ENCODE results near the gene TFG. TPM values are rescaled to one million over a fixed set of nuclear protein-coding genes. Genes with fewer than 3 reads are reported as not detected.

Gene TFG
- total RNA-seq, 1 donor from 2014 or later, result 91.3 TPM

DNA sequence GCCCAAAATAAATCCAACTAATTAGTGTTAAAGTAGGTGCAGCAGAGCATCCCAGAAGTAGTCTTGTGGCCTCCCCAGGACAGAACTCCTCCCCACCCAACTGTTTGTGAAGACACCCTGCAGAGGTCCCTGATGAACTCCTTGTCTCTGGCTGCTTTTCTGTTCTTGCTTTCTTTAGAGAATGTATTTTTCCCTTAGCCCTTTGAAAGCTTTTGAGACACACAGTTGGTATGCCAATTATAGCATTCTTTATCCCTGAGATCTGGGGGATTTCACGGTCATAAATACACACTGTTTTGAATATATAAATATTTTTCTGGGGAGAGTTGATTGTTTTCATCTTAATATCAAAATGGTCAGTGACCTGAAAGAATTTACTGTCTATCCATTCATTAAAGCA lies 9.8 kb downstream of the TFG start:
- no peak overlapping the region for H3K27ac Mint-ChIP-seq (ENCODE audit: unreplicated experiment)
- TF ChIP-seq, protein P1, sequence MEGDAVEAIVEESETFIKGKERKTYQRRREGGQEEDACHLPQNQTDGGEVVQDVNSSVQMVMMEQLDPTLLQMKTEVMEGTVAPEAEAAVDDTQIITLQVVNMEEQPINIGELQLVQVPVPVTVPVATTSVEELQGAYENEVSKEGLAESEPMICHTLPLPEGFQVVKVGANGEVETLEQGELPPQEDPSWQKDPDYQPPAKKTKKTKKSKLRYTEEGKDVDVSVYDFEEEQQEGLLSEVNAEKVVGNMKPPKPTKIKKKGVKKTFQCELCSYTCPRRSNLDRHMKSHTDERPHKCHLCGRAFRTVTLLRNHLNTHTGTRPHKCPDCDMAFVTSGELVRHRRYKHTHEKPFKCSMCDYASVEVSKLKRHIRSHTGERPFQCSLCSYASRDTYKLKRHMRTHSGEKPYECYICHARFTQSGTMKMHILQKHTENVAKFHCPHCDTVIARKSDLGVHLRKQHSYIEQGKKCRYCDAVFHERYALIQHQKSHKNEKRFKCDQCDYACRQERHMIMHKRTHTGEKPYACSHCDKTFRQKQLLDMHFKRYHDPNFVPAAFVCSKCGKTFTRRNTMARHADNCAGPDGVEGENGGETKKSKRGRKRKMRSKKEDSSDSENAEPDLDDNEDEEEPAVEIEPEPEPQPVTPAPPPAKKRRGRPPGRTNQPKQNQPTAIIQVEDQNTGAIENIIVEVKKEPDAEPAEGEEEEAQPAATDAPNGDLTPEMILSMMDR (conservative IDR thresholded peaks at IDR 0.05), result no peak
- peaks cover 29% of the 10 kb centered on the region for H3K4me1 Mint-ChIP-seq

DNA sequence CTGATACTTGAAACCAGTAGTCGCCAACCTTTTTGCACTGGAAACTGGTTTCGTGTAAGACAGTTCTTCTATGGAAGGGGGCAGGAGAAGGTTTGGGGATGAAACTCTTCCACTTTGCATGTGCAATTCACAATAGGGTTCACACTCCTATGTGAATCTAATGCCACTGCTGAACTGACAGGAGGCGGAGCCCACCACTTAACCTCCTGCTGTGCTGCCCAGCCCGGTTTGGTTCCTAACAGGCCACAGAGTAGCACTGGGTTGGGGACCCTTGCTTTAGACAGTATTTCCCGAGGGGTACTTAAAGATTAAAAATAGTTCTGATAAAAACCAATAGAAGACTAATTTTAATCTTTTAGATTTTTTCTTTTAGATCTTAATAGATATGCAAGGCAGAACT lies 11.1 kb downstream of the TFG start:
- Mint-ChIP-seq H3K36me3 (ENCODE audit: low read depth) (peaks cover 32% of the 10 kb centered on the region), H3K27ac (ENCODE audit: unreplicated experiment) (no peak overlapping the region), H3K9me3 (no peaks in the 10 kb centered on the region), H3K4me3 (no peak overlapping the region), H3K4me1 (peaks cover 29% of the 10 kb centered on the region), H3K27me3 (ENCODE audit: low read depth) (no peaks in the 10 kb centered on the region)
- TF ChIP-seq, protein P1 (conservative IDR thresholded peaks at IDR 0.05), result no peak
- DNase-seq (ENCODE audit: low read depth, low spot score), result no peak

More for the DNA sequence above, 9.8 kb downstream of the TFG start:
- Mint-ChIP-seq H3K4me3 (no peak overlapping the region), H3K36me3 (ENCODE audit: low read depth) (peaks cover 38% of the 10 kb centered on the region), H3K9me3 (no peaks in the 10 kb centered on the region), H3K27me3 (ENCODE audit: low read depth) (no peaks in the 10 kb centered on the region)
- no peak for DNase-seq (ENCODE audit: low read depth, low spot score)

DNA sequence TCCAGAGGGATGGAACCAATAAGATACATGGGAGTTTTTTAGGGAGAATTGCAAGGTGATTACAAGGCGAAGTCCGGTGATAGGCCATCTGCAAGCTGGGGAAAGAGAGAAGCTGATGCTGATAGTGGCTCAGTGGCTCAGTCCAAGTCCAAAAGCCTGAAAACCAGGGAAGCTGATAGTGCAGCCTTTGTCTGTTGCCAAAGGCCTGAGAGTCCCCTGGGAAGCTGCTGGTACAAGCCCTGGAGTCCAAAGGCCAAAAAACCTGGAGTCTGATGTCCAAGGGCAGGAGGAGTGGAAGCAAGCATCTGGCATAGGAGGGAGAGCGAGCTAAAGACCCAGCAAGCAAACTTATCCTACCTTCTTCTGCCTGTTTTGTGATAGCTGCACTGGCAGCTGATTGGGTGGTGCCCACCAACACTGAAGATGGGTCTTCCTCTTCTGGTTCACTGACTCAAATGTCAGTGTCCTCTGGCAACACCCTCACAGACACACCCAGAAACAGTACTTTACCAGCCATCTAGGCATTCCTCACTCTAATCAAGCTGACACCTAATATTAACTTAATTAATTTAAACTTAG lies 16.7 kb downstream of the TFG start:
- no peak overlapping the region for H3K27ac Mint-ChIP-seq (ENCODE audit: unreplicated experiment)
- H3K36me3 Mint-ChIP-seq (ENCODE audit: low read depth), result peaks cover 20% of the 10 kb centered on the region

DNA sequence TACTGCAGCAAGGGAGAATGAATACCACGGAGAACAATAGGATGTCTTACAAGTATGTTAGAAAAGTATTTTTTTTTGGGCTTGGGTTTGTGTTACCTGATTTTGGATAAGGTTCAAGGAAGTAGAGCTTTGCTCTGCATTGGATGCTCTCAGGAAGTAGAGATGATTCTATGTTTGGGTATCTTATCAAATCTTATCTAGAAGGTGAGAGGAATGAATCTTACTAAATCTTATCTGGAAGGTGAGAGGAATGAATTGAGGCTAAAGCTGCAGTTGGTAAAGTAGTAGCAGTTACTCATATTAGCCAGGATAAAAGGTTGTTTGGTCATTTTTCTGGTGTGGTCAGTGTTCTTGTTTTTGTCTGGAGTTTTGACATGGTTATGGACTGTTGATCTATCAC lies 17.4 kb downstream of the TFG start:
- peaks cover 13% of the 10 kb centered on the region for H3K36me3 Mint-ChIP-seq (ENCODE audit: low read depth)
- TF ChIP-seq, protein P1 (conservative IDR thresholded peaks at IDR 0.05), result no peak
- no peak for DNase-seq (ENCODE audit: low read depth, low spot score)
- no peak overlapping the region for H3K4me3 Mint-ChIP-seq
- no peaks in the 10 kb centered on the region for H3K9me3 Mint-ChIP-seq
- H3K4me1 Mint-ChIP-seq, result no peaks in the 10 kb centered on the region
- H3K27me3 Mint-ChIP-seq (ENCODE audit: low read depth), result no peaks in the 10 kb centered on the region
- H3K27ac Mint-ChIP-seq (ENCODE audit: unreplicated experiment), result no peak overlapping the region

More for the DNA sequence above, 16.7 kb downstream of the TFG start:
- no peak for DNase-seq (ENCODE audit: low read depth, low spot score)
- H3K9me3 Mint-ChIP-seq, result no peaks in the 10 kb centered on the region
- H3K4me3 Mint-ChIP-seq, result no peak overlapping the region
- H3K4me1 Mint-ChIP-seq, result no peaks in the 10 kb centered on the region
- TF ChIP-seq, protein P1 (conservative IDR thresholded peaks at IDR 0.05), result no peak
- H3K27me3 Mint-ChIP-seq (ENCODE audit: low read depth), result no peaks in the 10 kb centered on the region

DNA sequence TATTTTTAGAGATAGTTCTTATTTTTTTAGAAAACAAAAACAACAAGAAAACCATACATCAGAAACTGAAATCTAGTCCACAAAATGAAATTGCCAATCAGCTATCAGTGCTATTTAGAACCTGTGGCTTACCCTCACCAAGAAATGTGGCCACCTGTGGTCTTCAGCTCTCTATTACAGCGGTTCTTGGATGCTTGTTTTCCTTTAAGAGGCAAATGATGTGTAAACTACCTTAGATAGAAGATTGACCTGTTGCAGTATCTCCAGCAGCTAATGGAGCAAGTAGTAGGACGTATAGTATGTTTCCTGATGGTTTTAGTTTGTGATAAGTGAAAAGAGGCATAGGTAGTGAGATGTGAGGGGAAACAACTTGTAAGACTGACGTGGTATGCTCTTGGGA lies 21.2 kb downstream of the TFG start:
- H3K9me3 Mint-ChIP-seq, result no peaks in the 10 kb centered on the region

More for the DNA sequence above, 21.2 kb downstream of the TFG start:
- Mint-ChIP-seq H3K36me3 (ENCODE audit: low read depth) (peaks cover 6% of the 10 kb centered on the region), H3K27ac (ENCODE audit: unreplicated experiment) (no peak overlapping the region), H3K4me3 (no peak overlapping the region), H3K4me1 (no peaks in the 10 kb centered on the region), H3K27me3 (ENCODE audit: low read depth) (no peaks in the 10 kb centered on the region)
- TF ChIP-seq, protein P1 (conservative IDR thresholded peaks at IDR 0.05), result no peak
- DNase-seq (ENCODE audit: low read depth, low spot score), result no peak

Measured in neural crest cell (in vitro differentiated cells).